Measurements from ENCODE around the gene SPRR2F. TPM values are rescaled to one million over a fixed set of nuclear protein-coding genes. Genes with fewer than 3 reads are reported as not detected.
"Not testable (repeated sequence)": the region's sequence is repeated elsewhere in the genome, so short reads cannot be mapped to it uniquely, and the experiment has no call there.

The SPRR2F gene
- total and polyA plus RNA-seq, 7 donors = not detected

- no peak overlapping the region for H3K27ac ChIP-seq
- H3K27me3 ChIP-seq (ENCODE audit: insufficient read depth in 3 of 3, low read length in 2 of 3) = no peaks in the 10 kb centered on the region
- no peak for ATAC-seq
- no peaks in the 10 kb centered on the region for H3K36me3 ChIP-seq (ENCODE audit: insufficient read depth in 1 of 2, low read depth in 1 of 2)
- no peak overlapping the region for H3K4me3 ChIP-seq
- no peak for DNase-seq
- WGBS, 3 donors = 80 to 100% (median 87%) methylated on average over 1 of the region's 1 CpG
- intact Hi-C loops (cut with DNase I) = no loop called here
- no peak for TF ChIP-seq CTCF (IDR thresholded peaks at IDR 0.05)
- no peaks in the 10 kb centered on the region for H3K9me3 ChIP-seq
- no peaks in the 10 kb centered on the region for H3K4me1 ChIP-seq
Observed at GRCh38 chr1:153125536-153125935, 12.2 kb upstream of the SPRR2F start.

- H3K9me3 ChIP-seq; DNase-seq; H3K4me1 ChIP-seq; H3K27ac ChIP-seq; H3K27me3 ChIP-seq (ENCODE audit: insufficient read depth in 3 of 3, low read length in 2 of 3); ATAC-seq; intact Hi-C loops (cut with DNase I); H3K36me3 ChIP-seq (ENCODE audit: insufficient read depth in 1 of 2, low read depth in 1 of 2); H3K4me3 ChIP-seq: not testable (repeated sequence)
- 74 to 79% (median 75%) methylated on average over 8 of the region's 8 CpGs for WGBS, 3 donors
Observed at GRCh38 chr1:153123793-153124192, 10.5 kb upstream of the SPRR2F start.

GRCh38 chr1:153122831-153123421, 9.6 kb upstream of the SPRR2F start:
- intact Hi-C loops (cut with DNase I) = no loop called here
- no peaks in the 10 kb centered on the region for H3K9me3 ChIP-seq
- no peaks in the 10 kb centered on the region for H3K4me1 ChIP-seq
- WGBS, 3 donors = 12 to 16% (median 12%) methylated on average over 3 of the region's 3 CpGs
- DNase-seq = peak in 1 of 2 donors; percentile 4
- no peak overlapping the region for H3K4me3 ChIP-seq
- no peak for ATAC-seq
- H3K36me3 ChIP-seq (ENCODE audit: insufficient read depth in 1 of 2, low read depth in 1 of 2) = no peaks in the 10 kb centered on the region
- no peak for TF ChIP-seq CTCF (IDR thresholded peaks at IDR 0.05)
- H3K27me3 ChIP-seq (ENCODE audit: insufficient read depth in 3 of 3, low read length in 2 of 3) = no peaks in the 10 kb centered on the region
- H3K27ac ChIP-seq = no peak overlapping the region

GRCh38 chr1:153120945-153121344, 7.6 kb upstream of the SPRR2F start:
- TF ChIP-seq CTCF (IDR thresholded peaks at IDR 0.05) = no peak
- H3K9me3 ChIP-seq = no peaks in the 10 kb centered on the region
- ATAC-seq = no peak

GRCh38 chr1:153119491-153119971, 6.2 kb upstream of the SPRR2F start:
- H3K4me1 ChIP-seq = no peaks in the 10 kb centered on the region
- no peaks in the 10 kb centered on the region for H3K9me3 ChIP-seq
- TF ChIP-seq CTCF (IDR thresholded peaks at IDR 0.05) = no peak
- no peaks in the 10 kb centered on the region for H3K36me3 ChIP-seq (ENCODE audit: insufficient read depth in 1 of 2, low read depth in 1 of 2)
- H3K27me3 ChIP-seq (ENCODE audit: insufficient read depth in 3 of 3, low read length in 2 of 3) = no peaks in the 10 kb centered on the region
- intact Hi-C loops (cut with DNase I) = no loop called here
- no peak overlapping the region for H3K27ac ChIP-seq
- DNase-seq (no peak), ATAC-seq (no peak)
- H3K4me3 ChIP-seq = no peak overlapping the region
- 49 to 57% (median 52%) methylated on average over 3 of the region's 3 CpGs for WGBS, 3 donors

More at GRCh38 chr1:153120945-153121344, 7.6 kb upstream of the SPRR2F start:
- no peak overlapping the region for H3K27ac ChIP-seq
- intact Hi-C loops (cut with DNase I) = no loop called here
- H3K4me3 ChIP-seq = no peak overlapping the region
- no peak for DNase-seq
- no peaks in the 10 kb centered on the region for H3K4me1 ChIP-seq
- H3K36me3 ChIP-seq (ENCODE audit: insufficient read depth in 1 of 2, low read depth in 1 of 2) = no peaks in the 10 kb centered on the region
- no peaks in the 10 kb centered on the region for H3K27me3 ChIP-seq (ENCODE audit: insufficient read depth in 3 of 3, low read length in 2 of 3)

GRCh38 chr1:153115264-153115663, 1.9 kb upstream of the SPRR2F start:
- intact Hi-C loops (cut with DNase I); H3K36me3 ChIP-seq (ENCODE audit: insufficient read depth in 1 of 2, low read depth in 1 of 2); DNase-seq; H3K27ac ChIP-seq; H3K27me3 ChIP-seq (ENCODE audit: insufficient read depth in 3 of 3, low read length in 2 of 3); ATAC-seq; H3K9me3 ChIP-seq; H3K4me1 ChIP-seq; H3K4me3 ChIP-seq: not testable (repeated sequence)

- intact Hi-C loops (cut with DNase I); H3K27me3 ChIP-seq (ENCODE audit: insufficient read depth in 3 of 3, low read length in 2 of 3): not testable (repeated sequence)
Observed at GRCh38 chr1:153112454-153112853, 862 bp downstream of the SPRR2F start.

More at GRCh38 chr1:153112454-153112853, 862 bp downstream of the SPRR2F start:
- not testable (repeated sequence) for ATAC-seq; H3K4me3 ChIP-seq; H3K4me1 ChIP-seq; DNase-seq; H3K36me3 ChIP-seq (ENCODE audit: insufficient read depth in 1 of 2, low read depth in 1 of 2); H3K9me3 ChIP-seq; H3K27ac ChIP-seq
- WGBS, 3 donors = 58 to 78% (median 68%) methylated on average over 5 of the region's 5 CpGs
